ENCODE data around the gene ELAC1.
"Not testable (repeated sequence)": the region's sequence is repeated elsewhere in the genome, so short reads cannot be mapped to it uniquely, and the experiment has no call there.

GRCh38 chr18:50945918-50946317 is 21.9 kb upstream of the ELAC1 start:
- TF ChIP-seq, protein P1, sequence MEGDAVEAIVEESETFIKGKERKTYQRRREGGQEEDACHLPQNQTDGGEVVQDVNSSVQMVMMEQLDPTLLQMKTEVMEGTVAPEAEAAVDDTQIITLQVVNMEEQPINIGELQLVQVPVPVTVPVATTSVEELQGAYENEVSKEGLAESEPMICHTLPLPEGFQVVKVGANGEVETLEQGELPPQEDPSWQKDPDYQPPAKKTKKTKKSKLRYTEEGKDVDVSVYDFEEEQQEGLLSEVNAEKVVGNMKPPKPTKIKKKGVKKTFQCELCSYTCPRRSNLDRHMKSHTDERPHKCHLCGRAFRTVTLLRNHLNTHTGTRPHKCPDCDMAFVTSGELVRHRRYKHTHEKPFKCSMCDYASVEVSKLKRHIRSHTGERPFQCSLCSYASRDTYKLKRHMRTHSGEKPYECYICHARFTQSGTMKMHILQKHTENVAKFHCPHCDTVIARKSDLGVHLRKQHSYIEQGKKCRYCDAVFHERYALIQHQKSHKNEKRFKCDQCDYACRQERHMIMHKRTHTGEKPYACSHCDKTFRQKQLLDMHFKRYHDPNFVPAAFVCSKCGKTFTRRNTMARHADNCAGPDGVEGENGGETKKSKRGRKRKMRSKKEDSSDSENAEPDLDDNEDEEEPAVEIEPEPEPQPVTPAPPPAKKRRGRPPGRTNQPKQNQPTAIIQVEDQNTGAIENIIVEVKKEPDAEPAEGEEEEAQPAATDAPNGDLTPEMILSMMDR (conservative IDR thresholded peaks at IDR 0.05; ENCODE audit: low read depth in 2 of 2), result not testable (repeated sequence)
- not testable (repeated sequence) for TF ChIP-seq EZH2phosphoT487 (IDR thresholded peaks at IDR 0.05; ENCODE audit: unreplicated experiment); EZH2 (IDR thresholded peaks at IDR 0.05; ENCODE audit: low read depth, unreplicated experiment); POLR2AphosphoS5 (IDR thresholded peaks at IDR 0.05; ENCODE audit: low read depth); CREB1 (CRISPR knock-in tag; IDR thresholded peaks at IDR 0.05; ENCODE audit: low read depth); JUNB (IDR thresholded peaks at IDR 0.05; ENCODE audit: unreplicated experiment); ZNF331 (CRISPR knock-in tag; IDR thresholded peaks at IDR 0.05; ENCODE audit: low read depth); NANOG (IDR thresholded peaks at IDR 0.05; ENCODE audit: borderline replicate concordance); ZNF114 (CRISPR knock-in tag; IDR thresholded peaks at IDR 0.05)
- TF ChIP-seq, protein P2, sequence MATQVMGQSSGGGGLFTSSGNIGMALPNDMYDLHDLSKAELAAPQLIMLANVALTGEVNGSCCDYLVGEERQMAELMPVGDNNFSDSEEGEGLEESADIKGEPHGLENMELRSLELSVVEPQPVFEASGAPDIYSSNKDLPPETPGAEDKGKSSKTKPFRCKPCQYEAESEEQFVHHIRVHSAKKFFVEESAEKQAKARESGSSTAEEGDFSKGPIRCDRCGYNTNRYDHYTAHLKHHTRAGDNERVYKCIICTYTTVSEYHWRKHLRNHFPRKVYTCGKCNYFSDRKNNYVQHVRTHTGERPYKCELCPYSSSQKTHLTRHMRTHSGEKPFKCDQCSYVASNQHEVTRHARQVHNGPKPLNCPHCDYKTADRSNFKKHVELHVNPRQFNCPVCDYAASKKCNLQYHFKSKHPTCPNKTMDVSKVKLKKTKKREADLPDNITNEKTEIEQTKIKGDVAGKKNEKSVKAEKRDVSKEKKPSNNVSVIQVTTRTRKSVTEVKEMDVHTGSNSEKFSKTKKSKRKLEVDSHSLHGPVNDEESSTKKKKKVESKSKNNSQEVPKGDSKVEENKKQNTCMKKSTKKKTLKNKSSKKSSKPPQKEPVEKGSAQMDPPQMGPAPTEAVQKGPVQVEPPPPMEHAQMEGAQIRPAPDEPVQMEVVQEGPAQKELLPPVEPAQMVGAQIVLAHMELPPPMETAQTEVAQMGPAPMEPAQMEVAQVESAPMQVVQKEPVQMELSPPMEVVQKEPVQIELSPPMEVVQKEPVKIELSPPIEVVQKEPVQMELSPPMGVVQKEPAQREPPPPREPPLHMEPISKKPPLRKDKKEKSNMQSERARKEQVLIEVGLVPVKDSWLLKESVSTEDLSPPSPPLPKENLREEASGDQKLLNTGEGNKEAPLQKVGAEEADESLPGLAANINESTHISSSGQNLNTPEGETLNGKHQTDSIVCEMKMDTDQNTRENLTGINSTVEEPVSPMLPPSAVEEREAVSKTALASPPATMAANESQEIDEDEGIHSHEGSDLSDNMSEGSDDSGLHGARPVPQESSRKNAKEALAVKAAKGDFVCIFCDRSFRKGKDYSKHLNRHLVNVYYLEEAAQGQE (IDR thresholded peaks at IDR 0.05; ENCODE audit: unreplicated experiment), result not testable (repeated sequence)
- TF ChIP-seq, protein P3, sequence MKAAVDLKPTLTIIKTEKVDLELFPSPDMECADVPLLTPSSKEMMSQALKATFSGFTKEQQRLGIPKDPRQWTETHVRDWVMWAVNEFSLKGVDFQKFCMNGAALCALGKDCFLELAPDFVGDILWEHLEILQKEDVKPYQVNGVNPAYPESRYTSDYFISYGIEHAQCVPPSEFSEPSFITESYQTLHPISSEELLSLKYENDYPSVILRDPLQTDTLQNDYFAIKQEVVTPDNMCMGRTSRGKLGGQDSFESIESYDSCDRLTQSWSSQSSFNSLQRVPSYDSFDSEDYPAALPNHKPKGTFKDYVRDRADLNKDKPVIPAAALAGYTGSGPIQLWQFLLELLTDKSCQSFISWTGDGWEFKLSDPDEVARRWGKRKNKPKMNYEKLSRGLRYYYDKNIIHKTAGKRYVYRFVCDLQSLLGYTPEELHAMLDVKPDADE (IDR thresholded peaks at IDR 0.05), result not testable (repeated sequence)
